Nephron progenitor cell (in vitro differentiated cells): ENCODE data around the gene PLCL2.

ENCODE experiments used
- DNase-seq: peaks from one replicate; pipeline ENCODE4 v3.0.0; 2021
- H3K27ac Mint-ChIP-seq: 2 replicates; pipeline ENCODE4 v1.8.0; 2021; ENCODE audit warnings: mild to moderate bottlenecking, moderate library complexity, mixed read lengths
- H3K27me3 Mint-ChIP-seq: 2 replicates; pipeline ENCODE4 v1.8.0; 2021; ENCODE audit warnings: mild to moderate bottlenecking, low read depth, mixed read lengths; ENCODE audit not compliant: poor library complexity
- H3K36me3 Mint-ChIP-seq: 2 replicates; pipeline ENCODE4 v1.8.0; 2021; ENCODE audit warnings: low read depth, mixed read lengths
- H3K4me1 Mint-ChIP-seq: 2 replicates; pipeline ENCODE4 v1.8.0; 2021; ENCODE audit warnings: mixed read lengths
- H3K4me3 Mint-ChIP-seq: 2 replicates; pipeline ENCODE4 v1.8.0; 2021; ENCODE audit warnings: mild to moderate bottlenecking, moderate library complexity, mixed read lengths
- H3K9me3 Mint-ChIP-seq: 2 replicates; pipeline ENCODE4 v1.8.0; 2021; ENCODE audit warnings: mild to moderate bottlenecking, moderate library complexity, mixed read lengths
- CTCF ChIP-seq: fragments of 200-600 bp; sonication (generic); IDR thresholded peaks from 2 replicates; pipeline ENCODE4 v1.5.0; 2021; ENCODE audit warnings: antibody characterized with exemption

PLCL2 gene

GRCh38 chr3:16860234-16860633 is 24.5 kb upstream of the PLCL2 start:
- no peak for DNase-seq
- peaks cover 3% of the 10 kb centered on the region for H3K27me3 Mint-ChIP-seq
- TF ChIP-seq CTCF: no peak
- H3K36me3 Mint-ChIP-seq: no peaks in the 10 kb centered on the region
- H3K4me3 Mint-ChIP-seq: no peak overlapping the region
- no peaks in the 10 kb centered on the region for H3K4me1 Mint-ChIP-seq
- no peaks in the 10 kb centered on the region for H3K9me3 Mint-ChIP-seq
- H3K27ac Mint-ChIP-seq: no peak overlapping the region

- no peak for TF ChIP-seq CTCF
- peaks cover 3% of the 10 kb centered on the region for H3K27me3 Mint-ChIP-seq
- no peak overlapping the region for H3K4me3 Mint-ChIP-seq
- peaks cover 3% of the 10 kb centered on the region for H3K4me1 Mint-ChIP-seq
- DNase-seq: no peak
- H3K36me3 Mint-ChIP-seq: no peaks in the 10 kb centered on the region
- H3K9me3 Mint-ChIP-seq: no peaks in the 10 kb centered on the region
- H3K27ac Mint-ChIP-seq: no peak overlapping the region
Measured at GRCh38 chr3:16861432-16861831, 23.3 kb upstream of the PLCL2 start.

- no peak for TF ChIP-seq CTCF
- DNase-seq: no peak
- H3K4me1 Mint-ChIP-seq: peaks cover 6% of the 10 kb centered on the region
- H3K9me3 Mint-ChIP-seq: no peaks in the 10 kb centered on the region
- H3K27ac Mint-ChIP-seq: no peak overlapping the region
- no peaks in the 10 kb centered on the region for H3K27me3 Mint-ChIP-seq
- no peaks in the 10 kb centered on the region for H3K36me3 Mint-ChIP-seq
- H3K4me3 Mint-ChIP-seq: no peak overlapping the region
Measured at GRCh38 chr3:16864610-16865313, 20.0 kb upstream of the PLCL2 start.

- peaks cover 6% of the 10 kb centered on the region for H3K4me1 Mint-ChIP-seq
- no peak overlapping the region for H3K27ac Mint-ChIP-seq
- H3K36me3 Mint-ChIP-seq: no peaks in the 10 kb centered on the region
- TF ChIP-seq CTCF: no peak
- H3K27me3 Mint-ChIP-seq: peaks cover 2% of the 10 kb centered on the region
- no peak overlapping the region for H3K4me3 Mint-ChIP-seq
- no peaks in the 10 kb centered on the region for H3K9me3 Mint-ChIP-seq
- no peak for DNase-seq
Measured at GRCh38 chr3:16865335-16865734, 19.4 kb upstream of the PLCL2 start.

GRCh38 chr3:16866571-16866970 is 18.2 kb upstream of the PLCL2 start:
- no peak overlapping the region for H3K4me3 Mint-ChIP-seq
- no peak overlapping the region for H3K27ac Mint-ChIP-seq
- no peaks in the 10 kb centered on the region for H3K9me3 Mint-ChIP-seq
- peaks cover 6% of the 10 kb centered on the region for H3K4me1 Mint-ChIP-seq
- H3K36me3 Mint-ChIP-seq: no peaks in the 10 kb centered on the region
- no peak for DNase-seq
- H3K27me3 Mint-ChIP-seq: peaks cover 3% of the 10 kb centered on the region
- no peak for TF ChIP-seq CTCF

GRCh38 chr3:16868513-16868912 is 16.2 kb upstream of the PLCL2 start:
- H3K4me1 Mint-ChIP-seq: peaks cover 6% of the 10 kb centered on the region
- no peak overlapping the region for H3K27ac Mint-ChIP-seq
- H3K36me3 Mint-ChIP-seq: no peaks in the 10 kb centered on the region
- H3K4me3 Mint-ChIP-seq: no peak overlapping the region
- DNase-seq: no peak
- TF ChIP-seq CTCF: no peak
- H3K9me3 Mint-ChIP-seq: no peaks in the 10 kb centered on the region
- peaks cover 7% of the 10 kb centered on the region for H3K27me3 Mint-ChIP-seq
